Hepatocyte (in vitro differentiated cells): Measurements from ENCODE around the gene GUF1.

Experiments
- EZH2phosphoT487 ChIP-seq: fragments of 200-600 bp; sonication (generic); IDR thresholded peaks from one replicate; pipeline ENCODE4 v1.6.1; 2018; ENCODE audit warnings: antibody characterized with exemption, mild to moderate bottlenecking, low read depth, moderate library complexity; ENCODE audit not compliant: unreplicated experiment, severe bottlenecking
- TF ChIP-seq, protein P1 (sequence below): fragments of 200-600 bp; sonication (generic); IDR thresholded peaks from 2 replicates; pipeline ENCODE4 v1.5.1; 2016; ENCODE audit warnings: antibody characterized with exemption, mild to moderate bottlenecking; ENCODE audit not compliant: poor library complexity

DNA sequence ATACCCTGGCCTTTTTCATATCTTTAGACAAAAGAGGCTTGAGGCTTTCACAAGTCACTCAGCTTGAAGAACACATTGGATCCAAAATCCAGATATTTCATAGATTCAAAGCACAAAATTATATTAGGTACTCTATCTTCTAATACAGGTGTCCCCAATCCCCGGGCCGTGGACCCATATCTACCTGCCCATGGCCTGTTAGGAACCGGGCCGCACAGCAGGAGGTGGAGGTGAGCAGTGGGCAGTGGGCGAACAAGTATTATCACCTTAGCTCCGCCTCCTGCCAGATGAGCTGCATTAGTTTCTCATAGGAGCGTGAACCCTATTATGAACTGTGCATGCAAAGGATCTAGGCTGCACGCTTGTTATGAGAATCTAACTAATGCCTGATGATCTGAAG, 45.5 kb upstream of the GUF1 start:
- TF ChIP-seq, protein P1, sequence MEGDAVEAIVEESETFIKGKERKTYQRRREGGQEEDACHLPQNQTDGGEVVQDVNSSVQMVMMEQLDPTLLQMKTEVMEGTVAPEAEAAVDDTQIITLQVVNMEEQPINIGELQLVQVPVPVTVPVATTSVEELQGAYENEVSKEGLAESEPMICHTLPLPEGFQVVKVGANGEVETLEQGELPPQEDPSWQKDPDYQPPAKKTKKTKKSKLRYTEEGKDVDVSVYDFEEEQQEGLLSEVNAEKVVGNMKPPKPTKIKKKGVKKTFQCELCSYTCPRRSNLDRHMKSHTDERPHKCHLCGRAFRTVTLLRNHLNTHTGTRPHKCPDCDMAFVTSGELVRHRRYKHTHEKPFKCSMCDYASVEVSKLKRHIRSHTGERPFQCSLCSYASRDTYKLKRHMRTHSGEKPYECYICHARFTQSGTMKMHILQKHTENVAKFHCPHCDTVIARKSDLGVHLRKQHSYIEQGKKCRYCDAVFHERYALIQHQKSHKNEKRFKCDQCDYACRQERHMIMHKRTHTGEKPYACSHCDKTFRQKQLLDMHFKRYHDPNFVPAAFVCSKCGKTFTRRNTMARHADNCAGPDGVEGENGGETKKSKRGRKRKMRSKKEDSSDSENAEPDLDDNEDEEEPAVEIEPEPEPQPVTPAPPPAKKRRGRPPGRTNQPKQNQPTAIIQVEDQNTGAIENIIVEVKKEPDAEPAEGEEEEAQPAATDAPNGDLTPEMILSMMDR: no peak
- TF ChIP-seq EZH2phosphoT487: no peak
